ENCODE data around the gene CFAP410.

DNA sequence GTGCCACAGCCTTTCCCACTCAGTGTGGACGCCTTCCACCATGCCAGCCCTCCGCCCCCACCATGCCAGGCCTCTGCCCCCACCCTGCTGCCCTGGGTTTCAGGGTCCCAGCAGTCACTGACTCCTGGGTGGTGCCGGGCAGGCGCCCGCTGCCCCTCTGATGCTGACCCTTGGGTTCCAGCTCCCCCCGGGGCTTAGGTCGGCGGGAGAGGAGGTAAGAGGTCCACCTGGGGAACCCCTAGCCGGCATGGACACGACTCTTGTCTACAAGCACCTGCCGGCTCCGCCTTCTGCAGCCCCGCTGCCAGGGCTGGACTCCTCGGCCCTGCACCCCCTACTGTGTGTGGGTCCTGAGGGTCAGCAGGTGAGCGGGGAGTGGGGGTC is 46.4 kb downstream of the CFAP410 start:
- TF ChIP-seq POLR2A (IDR thresholded peaks at IDR 0.05) (no peak), EP300 (IDR thresholded peaks at IDR 0.05) (no peak)
- TF ChIP-seq, protein P1, sequence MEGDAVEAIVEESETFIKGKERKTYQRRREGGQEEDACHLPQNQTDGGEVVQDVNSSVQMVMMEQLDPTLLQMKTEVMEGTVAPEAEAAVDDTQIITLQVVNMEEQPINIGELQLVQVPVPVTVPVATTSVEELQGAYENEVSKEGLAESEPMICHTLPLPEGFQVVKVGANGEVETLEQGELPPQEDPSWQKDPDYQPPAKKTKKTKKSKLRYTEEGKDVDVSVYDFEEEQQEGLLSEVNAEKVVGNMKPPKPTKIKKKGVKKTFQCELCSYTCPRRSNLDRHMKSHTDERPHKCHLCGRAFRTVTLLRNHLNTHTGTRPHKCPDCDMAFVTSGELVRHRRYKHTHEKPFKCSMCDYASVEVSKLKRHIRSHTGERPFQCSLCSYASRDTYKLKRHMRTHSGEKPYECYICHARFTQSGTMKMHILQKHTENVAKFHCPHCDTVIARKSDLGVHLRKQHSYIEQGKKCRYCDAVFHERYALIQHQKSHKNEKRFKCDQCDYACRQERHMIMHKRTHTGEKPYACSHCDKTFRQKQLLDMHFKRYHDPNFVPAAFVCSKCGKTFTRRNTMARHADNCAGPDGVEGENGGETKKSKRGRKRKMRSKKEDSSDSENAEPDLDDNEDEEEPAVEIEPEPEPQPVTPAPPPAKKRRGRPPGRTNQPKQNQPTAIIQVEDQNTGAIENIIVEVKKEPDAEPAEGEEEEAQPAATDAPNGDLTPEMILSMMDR (IDR thresholded peaks at IDR 0.05) = no peak
